ENCODE data around the gene DCAF11. TPM values are rescaled to one million over a fixed set of nuclear protein-coding genes. Genes with fewer than 3 reads are reported as not detected.
"Not testable (repeated sequence)": the region's sequence is repeated elsewhere in the genome, so short reads cannot be mapped to it uniquely, and the experiment has no call there.

Gene DCAF11
- total RNA-seq, 4 donors from 2014 or later = 50.1 to 76.0 (median 54.4) TPM

DNA sequence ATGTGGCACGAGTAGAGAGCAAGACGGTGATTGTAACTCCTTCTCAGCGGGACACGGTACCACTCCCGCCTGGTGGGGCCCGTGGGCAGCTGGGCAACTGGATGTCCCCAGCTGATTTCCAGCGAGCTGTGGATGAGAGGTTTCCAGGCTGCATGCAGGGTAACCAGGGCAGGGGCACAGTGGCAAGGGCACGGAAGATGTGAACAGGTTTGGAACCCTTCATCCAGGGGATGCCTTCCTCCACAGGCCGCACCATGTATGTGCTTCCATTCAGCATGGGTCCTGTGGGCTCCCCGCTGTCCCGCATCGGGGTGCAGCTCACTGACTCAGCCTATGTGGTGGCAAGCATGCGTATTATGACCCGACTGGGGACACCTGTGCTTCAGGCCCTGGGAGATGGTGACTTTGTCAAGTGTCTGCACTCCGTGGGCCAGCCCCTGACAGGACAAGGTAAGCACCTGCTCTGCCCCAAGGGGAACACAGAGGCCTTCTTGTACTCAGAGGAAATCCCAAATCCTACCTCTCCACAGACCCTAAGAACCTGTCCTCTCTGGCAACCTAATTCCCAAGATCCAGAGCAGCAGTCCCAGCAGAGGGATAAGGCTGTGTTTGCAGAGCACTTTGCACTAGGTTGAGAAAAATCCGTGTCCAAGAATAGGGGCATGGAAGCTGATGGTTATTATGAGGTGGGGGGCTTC, 16.2 kb upstream of the DCAF11 start:
- TF ChIP-seq, protein P1, sequence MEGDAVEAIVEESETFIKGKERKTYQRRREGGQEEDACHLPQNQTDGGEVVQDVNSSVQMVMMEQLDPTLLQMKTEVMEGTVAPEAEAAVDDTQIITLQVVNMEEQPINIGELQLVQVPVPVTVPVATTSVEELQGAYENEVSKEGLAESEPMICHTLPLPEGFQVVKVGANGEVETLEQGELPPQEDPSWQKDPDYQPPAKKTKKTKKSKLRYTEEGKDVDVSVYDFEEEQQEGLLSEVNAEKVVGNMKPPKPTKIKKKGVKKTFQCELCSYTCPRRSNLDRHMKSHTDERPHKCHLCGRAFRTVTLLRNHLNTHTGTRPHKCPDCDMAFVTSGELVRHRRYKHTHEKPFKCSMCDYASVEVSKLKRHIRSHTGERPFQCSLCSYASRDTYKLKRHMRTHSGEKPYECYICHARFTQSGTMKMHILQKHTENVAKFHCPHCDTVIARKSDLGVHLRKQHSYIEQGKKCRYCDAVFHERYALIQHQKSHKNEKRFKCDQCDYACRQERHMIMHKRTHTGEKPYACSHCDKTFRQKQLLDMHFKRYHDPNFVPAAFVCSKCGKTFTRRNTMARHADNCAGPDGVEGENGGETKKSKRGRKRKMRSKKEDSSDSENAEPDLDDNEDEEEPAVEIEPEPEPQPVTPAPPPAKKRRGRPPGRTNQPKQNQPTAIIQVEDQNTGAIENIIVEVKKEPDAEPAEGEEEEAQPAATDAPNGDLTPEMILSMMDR (IDR thresholded peaks at IDR 0.05) = no peak
- DNase-seq (ENCODE audit: low spot score) (no peak), ATAC-seq (ENCODE audit: low FRiP score) (no peak)

DNA sequence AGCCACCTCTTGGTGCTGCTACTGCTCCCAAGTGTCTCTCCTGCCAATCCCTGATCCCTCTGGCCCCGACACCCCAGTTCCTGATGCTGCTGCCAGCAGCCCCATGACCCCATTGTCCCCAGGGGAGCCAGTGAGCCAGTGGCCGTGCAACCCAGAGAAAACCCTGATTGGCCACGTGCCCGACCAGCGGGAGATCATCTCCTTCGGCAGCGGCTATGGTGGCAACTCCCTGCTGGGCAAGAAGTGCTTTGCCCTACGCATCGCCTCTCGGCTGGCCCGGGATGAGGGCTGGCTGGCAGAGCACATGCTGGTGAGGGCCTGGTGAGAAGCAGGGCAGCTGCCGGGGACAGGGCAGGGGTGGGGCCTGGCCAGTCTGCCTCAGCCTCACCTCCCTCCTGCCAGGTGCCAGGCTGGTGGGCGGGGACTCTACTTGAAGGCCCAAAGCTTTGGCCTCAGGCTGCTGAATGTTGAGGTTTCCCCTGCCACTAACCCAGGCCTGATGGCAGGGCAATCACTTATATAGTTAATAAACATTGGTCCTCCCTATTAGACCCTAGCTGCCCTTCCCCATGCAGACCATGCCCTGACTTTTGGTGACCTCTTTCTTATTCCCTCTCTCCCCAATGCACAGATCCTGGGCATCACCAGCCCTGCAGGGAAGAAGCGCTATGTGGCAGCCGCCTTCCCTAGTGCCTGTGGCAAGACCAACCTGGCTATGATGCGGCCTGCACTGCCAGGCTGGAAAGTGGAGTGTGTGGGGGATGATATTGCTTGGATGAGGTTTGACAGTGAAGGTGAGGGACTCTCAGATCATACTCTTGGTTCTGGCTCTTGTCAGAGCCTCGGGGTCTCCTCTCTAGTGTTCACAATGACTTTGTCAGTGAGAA, 15.4 kb upstream of the DCAF11 start:
- ATAC-seq (ENCODE audit: low FRiP score) = no peak
- no peak for DNase-seq (ENCODE audit: low spot score)
- TF ChIP-seq, protein P1 (IDR thresholded peaks at IDR 0.05) = no peak

DNA sequence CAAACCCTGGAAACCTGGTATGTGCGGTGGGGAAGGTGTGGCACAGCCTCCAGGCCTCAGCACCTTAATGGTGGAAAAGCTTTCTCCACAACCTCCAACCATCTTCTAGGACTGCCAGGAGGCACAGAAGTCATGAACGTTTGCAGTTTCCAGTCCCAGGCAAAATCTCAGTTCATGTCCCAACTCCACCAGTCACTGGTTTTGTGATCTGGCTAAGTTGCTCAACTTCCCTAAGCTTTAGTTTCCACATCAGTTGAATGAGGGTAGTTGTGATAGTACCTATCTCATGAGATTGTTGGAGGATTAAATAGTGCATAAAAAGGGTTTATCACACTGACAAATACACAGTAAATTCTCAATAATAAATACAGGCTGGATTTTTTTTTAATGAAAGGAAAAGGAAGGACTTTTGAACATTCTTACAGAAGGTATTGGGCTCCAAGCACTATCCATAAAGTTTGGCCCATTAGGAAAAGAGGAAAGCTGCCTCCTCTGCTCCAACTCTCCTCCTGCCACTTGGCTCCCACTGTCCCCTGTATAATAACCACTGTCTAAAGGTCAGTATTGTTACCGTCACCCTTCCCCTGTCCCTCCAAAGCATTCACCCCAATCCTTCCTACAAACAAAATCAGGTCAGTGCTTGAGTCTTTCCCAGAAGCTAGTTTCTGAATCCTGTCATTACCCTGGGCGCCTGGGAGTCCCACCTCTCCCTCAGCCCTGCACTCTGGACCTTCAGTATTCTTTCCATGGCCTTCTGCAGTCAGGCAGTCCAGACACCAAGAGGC, 14.2 kb upstream of the DCAF11 start:
- DNase-seq (ENCODE audit: low spot score) (no peak), ATAC-seq (ENCODE audit: low FRiP score) (no peak)
- TF ChIP-seq, protein P1 (IDR thresholded peaks at IDR 0.05) = no peak

DNA sequence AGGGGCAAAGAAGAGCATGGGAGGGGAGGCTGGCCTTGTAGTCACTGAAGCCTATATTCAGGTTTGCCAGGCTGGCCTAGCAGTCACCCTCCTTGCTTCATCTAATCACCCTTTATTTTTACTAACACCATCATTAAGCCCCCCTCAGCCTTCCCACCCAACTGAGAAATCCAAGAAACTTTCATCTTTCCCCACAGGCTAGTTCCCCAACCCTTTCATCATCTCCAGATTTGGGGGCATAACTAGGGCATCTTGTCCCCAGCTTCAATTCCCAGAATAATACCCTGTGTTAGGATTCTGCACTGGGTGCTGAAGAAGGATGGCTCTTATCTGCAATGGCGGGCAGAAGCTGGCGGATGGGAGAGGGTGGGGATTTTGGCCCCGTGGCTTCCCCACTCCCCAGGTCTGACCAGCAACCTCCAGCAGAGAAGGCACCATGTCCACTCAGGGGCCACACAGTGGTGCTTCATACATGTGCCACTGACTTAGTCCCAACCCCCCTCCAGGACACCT, 13.5 kb upstream of the DCAF11 start:
- ATAC-seq (ENCODE audit: low FRiP score) (no peak), DNase-seq (ENCODE audit: low spot score) (no peak)
- TF ChIP-seq, protein P1 (IDR thresholded peaks at IDR 0.05) = no peak

DNA sequence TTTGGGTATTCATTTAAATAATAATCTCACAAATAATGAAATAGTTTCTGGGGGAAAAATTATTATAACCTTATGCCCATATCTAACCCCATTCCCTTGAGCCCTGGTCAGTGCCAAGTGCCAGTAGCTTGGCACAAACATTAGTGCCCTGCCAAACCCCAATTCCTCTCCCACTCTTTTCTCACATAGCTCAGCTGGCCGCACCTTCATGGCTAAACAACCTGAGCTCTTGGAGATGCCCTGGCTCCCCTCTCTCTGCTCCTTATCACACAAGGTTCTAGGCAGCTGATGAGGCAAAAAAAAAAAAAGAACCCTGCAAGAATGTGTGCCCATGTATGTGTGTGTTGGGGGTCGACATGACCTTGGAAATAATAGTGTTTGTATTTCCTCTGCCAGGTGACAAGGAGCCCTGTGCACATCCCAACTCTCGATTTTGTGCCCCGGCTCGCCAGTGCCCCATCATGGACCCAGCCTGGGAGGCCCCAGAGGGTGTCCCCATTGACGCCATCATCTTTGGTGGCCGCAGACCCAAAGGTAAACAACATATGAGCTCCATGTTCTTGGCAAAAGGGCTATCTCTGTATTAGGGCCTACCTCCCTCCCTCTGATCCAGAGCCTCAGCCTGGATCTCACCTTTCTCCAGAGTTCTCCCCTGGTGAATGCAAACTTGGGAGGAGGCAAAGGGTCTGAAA, 12.1 kb upstream of the DCAF11 start:
- ATAC-seq (ENCODE audit: low FRiP score) (no peak), DNase-seq (ENCODE audit: low spot score) (no peak)
- TF ChIP-seq, protein P1 (IDR thresholded peaks at IDR 0.05) = no peak

DNA sequence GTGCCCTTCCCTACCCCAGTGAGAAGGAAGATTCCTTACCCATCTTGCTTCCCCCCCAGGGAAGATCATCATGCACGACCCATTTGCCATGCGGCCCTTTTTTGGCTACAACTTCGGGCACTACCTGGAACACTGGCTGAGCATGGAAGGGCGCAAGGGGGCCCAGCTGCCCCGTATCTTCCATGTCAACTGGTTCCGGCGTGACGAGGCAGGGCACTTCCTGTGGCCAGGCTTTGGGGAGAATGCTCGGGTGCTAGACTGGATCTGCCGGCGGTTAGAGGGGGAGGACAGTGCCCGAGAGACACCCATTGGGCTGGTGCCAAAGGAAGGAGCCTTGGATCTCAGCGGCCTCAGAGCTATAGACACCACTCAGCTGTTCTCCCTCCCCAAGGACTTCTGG, 11.1 kb upstream of the DCAF11 start:
- DNase-seq (ENCODE audit: low spot score) = no peak
- TF ChIP-seq, protein P1 (IDR thresholded peaks at IDR 0.05) = no peak
- no peak for ATAC-seq (ENCODE audit: low FRiP score)

DNA sequence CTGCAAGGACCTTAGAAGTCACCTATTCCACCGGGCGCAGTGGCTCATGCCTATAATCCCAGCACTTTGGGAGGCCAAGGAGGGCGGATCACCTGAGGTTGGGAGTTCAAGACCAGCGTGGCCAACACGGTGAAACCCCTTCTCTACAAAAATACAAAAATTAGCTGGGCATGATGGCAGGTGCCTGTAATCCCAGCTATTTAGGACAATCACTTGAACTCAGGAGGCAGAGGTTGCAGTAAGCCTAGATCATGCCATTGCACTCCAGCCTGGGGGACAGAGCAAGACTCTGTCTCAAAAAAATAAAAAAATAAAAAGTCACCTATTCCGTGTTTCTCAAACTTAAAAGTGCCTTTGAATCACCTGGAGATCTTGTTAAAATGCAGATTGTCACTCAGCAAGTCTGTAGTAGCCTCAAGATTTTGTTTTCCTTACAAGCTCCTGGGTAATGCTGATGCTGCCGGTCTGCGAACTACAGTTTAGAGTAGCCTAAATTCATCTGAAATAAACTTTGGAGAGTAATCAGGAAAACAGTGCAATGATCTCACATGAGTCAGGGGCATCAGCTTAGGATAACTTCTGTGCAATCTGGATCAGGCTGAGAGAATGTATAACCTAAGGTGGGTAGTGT, 8.9 kb upstream of the DCAF11 start:
- not testable (repeated sequence) for ATAC-seq (ENCODE audit: low FRiP score); DNase-seq (ENCODE audit: low spot score)

Measured in omental fat pad (tissue), 4 donors.